NT2/D1 (cell line): ENCODE results near the gene AFF1.

Experiments used
- SUZ12 ChIP-seq: IDR thresholded peaks from 2 replicates; pipeline ENCODE4 v1.6.1; 2011; ENCODE audit not compliant: insufficient read length, insufficient read depth; ENCODE audit errors: extremely low read depth
- YY1 ChIP-seq: IDR thresholded peaks from 2 replicates; pipeline ENCODE4 v1.6.1; 2011; ENCODE audit not compliant: insufficient read length, insufficient read depth
- ZNF274 ChIP-seq: IDR thresholded peaks from 2 replicates; pipeline ENCODE4 v1.6.1; 2011; ENCODE audit warnings: mild to moderate bottlenecking, low read depth, low read length

DNA sequence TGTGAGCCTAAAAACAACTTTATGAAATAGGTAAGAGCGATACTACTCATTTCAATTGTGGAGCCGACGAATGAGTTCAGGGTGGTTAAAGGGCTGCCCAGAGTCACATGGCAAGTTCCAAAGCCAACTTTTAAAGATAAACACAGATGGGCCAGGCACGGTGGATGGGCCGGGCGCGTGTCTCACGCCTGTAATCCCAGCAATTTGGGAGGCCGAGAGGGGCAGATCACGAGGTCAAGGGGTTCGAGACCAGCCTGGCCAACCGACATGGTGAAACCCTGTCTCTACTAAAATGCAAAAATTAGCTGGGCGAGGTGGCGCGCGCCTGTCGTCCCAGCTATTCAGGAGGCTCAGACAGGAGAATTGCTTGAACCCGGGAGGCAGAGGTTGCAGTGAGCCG, 41.7 kb upstream of the AFF1 start:
- TF ChIP-seq SUZ12 (no peak), YY1 (no peak), ZNF274 (no peak)
